GM19043 (cell line): ENCODE data around the gene CDSN.
"Not testable (repeated sequence)": the region's sequence is repeated elsewhere in the genome, so short reads cannot be mapped to it uniquely, and the experiment has no call there.

Experiments used
- ATAC-seq: cut with Tn5 transposase; IDR thresholded peaks from one replicate; pipeline ENCODE4 v1.9.1; 2021; ENCODE audit warnings: low read depth; ENCODE audit not compliant: unreplicated experiment

The CDSN gene

DNA sequence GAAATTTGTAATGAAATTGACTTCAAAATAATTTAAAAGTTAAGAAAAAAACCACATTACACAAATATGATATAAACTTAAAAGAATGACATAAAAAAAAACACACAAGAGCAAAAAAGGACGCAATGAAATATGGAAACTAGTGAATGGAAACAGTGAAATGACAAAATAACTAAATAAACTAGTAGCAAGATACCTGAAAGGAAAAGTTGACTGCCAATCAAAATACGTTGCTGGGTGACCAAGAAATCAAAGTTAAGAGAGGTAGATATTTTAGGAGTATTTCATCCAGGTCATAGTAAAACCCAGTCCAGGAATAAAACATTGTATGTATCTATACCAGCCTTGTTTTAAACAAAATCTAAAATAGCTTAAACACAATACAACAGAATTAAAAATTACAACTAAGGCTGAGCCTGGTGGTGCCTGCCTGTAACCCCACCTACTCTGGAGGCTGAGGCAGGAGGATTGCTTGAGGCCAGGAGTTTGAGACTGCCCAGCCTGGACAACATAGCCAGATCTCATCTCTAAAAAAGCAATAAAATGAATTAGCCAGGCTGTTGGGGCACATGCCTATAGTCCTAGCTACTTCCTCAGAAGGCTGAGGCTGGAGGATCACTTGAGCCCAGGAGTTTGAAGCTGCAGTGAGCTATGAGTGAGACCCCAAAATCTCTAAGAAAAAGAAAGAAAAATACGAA is 29.8 kb downstream of the CDSN start:
- no peak for ATAC-seq

DNA sequence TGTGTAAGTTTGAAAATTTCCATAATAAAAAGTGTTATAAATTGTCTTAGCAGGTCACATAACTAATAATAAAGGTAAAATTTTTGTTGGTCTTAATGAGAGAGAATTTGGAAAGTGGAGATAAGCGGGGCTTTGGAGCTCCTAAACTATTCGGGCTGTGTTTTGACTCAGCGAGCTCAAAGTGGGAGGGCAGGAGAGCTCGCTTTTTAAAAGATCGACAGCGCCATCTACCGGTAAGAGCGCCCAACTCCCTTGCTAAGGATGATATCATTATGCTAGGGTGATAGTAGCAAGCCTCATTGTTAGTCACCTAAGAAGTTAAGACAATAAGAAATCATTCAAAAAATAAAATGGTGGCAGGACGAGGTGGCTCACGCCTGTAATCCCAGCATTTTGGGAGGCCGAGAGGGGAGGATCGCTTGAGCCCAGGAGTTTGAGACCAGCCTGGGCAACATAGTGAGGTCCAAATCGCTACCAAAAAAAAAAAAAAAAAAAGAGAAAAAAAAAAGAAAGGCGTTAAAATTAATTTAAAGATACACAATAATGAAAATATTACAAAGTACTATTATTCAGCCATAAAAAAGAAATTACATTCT is 32.7 kb downstream of the CDSN start:
- ATAC-seq = peak; percentile 45

DNA sequence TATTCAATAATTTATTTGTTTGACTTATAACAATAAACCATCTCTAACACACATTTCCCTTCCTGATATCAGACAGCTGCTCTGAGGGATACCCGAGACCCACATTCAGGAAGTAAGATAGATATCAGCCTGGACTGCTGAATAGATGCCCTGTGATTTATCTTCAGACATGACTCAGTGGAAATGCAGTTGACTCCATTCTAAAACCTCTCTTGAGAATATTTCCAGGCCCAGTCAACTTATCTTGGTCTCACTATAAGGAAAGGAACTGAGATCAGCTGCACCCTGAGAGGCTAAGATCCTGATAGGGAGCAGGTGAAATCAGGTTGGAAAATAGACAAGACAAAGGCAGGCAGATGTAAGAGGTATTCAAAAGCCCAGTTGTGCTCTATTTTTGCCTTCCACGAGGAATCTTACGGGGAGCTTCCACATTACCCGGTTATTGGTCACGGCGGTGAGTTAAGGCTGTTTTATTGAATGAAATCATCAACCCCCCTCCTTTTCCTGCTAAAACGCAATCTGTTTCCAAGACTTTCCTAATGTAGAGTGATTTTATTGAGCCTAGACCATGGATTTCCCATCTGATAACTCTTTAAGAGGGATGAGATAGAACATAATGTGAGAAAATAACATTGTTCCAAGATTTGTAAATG is 33.3 kb downstream of the CDSN start:
- no peak for ATAC-seq

DNA sequence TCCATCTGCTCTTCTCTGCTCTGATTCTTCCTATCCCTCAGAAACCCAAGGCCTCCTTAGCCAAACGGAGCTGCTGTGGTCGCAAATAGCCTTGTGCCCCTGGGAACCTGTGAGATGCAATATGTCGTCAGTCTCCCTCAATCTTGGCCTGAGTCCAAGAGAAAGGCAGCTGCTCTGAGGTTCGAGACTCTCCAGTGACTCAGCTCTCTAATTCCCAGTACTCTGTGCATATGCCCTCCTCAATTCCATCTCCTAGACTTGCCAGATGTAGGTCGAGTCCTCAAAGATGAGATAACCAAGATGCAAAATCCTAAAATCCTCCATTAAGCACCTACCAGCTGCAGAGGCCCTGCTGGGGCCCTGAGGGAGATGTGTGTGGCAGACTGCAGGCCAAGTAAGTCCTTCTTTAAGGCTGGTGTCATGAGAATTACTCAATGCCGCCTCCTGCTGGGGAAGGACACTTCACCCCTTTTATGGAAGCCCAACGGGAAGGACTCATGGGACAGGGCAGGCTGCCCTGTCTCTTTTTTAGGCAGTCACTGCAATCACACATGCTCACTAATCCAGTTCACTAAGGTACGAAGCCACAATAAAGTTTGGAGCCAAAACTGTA is 36.4 kb downstream of the CDSN start:
- no peak for ATAC-seq

DNA sequence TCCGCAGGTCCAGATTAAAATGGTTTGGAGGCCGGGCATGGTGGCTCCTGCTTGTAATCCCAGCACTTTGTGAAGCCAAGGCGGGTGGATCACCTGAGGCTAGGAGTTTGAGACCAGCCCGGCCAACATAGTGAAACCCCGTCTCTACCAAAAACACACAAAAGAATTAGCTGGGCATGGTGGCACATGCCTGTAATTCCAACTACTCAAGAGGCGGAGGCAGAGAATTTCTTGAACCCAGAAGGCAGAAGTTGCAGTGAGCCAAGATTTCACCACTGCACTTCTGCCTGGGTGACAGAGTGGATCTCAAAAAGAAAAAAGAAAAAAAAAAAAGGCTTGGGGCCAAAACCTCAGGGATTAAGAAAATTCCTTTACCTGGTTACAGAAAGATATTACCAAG is 38.4 kb downstream of the CDSN start:
- no peak for ATAC-seq

DNA sequence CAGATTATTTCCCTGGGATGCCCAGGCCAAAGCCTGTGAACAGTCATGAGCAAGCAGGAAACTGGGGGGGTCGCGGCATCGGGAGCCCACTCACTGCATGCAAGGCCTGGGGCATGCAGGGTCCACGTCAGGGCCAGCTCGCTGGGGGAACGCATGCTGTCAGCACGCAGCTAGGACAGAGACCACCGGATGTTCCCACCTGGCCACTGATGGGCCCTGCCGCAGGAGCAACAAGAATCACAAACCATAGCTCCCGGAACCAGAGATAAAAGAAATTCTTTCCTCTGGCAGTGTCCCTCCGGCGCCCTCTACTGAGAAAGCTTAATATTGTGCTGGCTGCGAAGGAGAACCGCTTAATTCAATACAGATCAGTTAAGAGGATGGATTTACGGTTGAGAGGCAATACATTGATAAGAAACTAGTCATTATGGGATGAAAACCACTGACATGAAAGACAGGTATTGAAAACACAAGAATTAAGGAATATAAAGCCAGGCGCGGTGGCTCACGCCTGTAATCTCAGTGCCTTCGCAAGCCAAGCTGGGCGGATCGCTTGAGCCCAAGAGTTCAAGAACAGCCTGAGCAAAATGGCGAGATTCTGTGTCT is 40.5 kb downstream of the CDSN start:
- no peak for ATAC-seq

DNA sequence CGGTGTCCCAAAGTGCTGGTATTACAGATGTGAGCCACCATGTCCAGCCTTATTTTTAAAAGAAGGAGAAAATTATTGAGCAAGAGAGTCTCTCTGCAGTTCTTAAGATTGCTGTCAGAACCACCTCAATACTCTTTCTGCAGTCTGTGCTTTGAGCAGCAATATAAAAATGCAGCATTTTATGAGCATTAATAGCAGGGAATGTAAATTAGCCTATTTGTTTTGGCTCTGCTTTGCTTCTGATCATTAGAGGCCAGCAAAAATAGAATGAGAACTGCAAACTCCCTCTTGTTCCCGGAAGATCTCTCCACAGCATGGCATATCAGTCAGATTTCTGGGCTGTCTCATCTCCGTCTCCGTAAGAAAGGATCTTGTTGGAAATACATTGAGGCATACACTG is 43.6 kb downstream of the CDSN start:
- no peak for ATAC-seq

DNA sequence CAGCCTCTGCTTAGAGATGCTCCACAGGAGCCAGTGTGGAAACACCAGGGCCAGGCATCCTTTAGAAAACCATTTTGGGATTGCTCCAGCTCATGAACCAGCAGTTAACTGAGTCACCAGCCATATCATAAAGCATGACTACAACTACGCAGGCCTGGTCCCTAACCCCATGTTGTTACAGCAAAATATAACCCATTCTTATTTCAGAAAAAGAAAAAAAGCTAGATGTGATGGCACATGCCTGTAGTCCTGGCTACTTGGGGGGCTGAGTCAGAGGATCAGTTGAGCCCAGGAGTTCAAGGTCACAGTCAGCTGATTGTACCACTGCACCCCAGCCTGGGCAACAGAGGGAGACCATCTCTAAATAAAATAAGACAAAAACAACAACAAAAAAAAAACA is 44.7 kb downstream of the CDSN start:
- ATAC-seq = no peak

DNA sequence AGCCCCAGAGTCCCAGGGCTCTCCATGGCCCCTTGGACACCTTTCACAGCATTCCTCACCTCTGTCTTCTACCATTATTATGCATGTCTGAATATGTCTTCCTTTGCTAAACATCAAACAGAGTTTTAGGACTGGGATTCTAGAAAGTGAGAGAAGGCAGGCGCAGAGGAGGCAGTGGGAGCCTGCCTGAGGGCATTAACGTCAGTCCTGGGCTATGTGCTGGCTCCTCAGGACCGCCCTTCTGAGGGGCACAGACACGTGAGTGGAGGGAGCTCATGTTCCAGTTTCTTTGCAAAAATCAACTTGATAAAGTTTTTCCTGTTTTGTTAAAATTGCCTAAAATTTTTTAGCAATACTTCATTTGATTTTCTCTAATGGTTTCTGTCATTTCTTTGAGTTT is 45.8 kb downstream of the CDSN start:
- ATAC-seq = no peak

DNA sequence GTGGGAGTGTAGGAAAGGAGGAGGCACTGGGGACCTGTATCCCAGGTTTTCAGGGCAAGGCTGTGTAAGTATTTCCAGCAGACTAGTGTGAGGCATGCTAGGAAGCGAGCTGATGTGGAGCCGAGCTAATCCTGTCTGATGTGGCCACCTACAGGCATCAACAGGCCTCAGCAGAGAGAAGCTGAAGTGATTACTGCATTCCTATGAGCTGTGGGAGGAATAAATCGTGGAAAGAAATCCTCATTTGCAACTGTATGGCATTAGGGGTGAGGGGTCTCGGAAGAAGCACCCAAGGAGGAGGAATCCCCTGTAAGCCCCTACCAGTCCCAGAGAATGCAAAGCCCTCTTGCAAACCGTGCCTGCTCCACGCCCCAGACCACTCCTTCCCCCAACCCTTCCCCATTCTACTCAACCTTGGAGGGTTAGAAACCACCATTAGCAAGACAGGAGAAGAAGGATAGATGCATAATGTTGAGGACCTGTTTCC is 49.5 kb downstream of the CDSN start:
- ATAC-seq = no peak

DNA sequence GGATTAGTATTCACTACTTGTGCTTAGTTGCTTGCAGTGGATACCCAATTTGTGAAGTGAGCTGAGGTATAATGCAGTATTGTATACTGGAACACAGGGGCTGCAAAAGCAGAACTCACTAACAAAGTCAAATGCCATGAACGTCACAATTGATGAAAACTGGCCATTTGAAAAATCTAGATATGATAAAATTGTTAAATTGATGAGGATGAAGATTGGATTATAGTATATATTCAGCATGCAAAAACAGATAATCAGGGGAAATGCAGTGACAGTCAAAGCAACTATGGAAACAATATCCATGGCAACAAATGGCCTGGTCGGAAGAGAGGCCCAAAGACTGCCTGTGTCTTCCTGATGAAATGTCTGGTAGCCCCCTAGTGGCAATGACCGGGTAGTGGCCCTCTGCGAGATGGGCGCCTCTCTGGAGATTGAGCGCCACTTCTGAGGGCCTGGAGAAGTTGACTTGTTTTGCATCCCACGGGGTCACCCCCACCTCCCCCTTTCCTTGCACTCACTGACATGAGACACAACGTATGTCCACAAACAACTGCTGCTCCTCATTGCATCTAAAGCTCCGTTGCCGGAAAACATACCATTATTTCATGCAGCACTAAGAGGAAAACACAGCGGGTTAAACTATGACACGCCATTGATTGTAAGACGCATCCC is 51.4 kb downstream of the CDSN start:
- ATAC-seq = no peak

DNA sequence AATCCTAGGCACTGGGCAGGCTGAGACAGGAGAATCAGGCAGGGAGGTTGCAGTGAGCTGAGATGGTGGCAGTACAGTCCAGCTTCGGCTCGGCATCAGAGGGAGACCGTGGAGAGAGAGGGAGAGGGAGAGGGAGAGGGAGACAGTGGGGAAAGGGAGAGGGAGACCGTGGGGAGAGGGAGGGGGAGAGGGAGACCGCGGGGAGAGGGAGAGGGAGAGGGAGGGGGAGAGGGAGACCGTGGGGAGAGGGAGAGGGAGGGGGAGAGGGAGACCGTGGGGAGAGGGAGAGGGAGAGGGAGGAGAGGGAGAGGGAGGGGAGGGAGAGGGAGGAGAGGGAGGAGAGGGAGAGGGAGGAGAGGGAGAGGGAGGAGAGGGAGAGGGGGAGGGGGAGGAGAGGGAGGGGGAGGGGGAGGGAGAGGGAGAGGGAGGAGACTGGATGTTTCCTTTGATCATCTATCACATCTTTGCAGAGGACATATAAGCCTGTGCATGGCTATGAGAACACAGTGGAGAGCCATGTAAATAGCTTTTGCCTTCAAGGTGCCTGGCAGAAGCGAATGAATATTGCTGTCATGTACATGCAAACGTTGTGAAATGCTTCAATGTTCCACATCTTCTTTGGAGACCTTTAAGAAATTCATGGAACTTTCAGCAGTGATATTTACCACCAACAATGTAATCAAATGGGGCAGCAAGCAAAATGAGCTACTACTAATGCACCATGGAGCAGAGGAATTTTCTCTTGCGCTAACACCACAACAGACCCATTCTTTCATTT is 52.2 kb downstream of the CDSN start:
- ATAC-seq = not testable (repeated sequence)

DNA sequence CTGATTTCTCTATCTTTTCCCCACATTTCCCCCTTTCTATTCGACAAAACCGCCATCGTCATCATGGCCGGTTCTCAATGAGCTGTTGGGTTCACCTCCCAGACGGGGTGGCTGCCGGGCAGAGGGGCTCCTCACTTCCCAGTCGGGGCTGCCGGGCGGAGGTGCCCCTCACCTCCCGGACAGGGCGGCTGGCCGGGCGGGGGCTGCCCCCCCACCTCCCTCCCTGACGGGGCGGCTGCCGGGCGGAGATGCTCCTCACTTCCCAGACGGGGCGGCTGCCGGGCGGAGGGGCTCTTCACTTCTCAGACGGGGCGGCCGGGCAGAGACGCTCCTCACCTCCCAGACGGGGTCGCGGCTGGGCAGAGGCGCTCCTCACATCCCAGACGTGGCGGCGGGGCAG is 53.2 kb downstream of the CDSN start:
- ATAC-seq = not testable (repeated sequence)

DNA sequence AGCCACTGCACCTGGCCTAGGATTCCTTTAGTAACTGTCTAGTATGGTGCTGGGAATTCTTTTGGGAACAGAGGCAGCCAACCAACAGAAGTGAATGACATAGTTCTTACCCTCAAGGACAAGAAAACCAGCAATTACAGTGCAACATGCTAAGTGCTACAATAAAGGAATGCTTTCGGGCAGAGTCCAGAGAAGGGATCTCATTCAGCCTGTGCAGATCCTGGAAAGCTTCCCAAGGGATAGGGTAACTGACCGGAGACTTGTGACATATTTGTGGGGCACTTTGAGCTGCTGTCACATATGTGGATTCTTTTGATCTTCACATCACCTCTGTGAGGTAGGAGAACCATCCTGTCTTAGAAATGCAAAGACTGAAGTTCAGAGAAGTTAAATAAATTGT is 54.7 kb downstream of the CDSN start:
- ATAC-seq = no peak
